B cell (primary cell): Measurements from ENCODE around the gene PSENEN. TPM values are rescaled to one million over a fixed set of nuclear protein-coding genes. Genes with fewer than 3 reads are reported as not detected.

Experiments used
- ATAC-seq: fragments of 200-7000 bp; cut with Tn5 transposase; one replicate; pipeline ENCODE4 v1.10.0; 2021; ENCODE audit warnings: low read depth, mild to moderate bottlenecking, moderate number of reproducible peaks, moderate library complexity
- CTCF ChIA-PET: fragments of 350-600 bp; sonication (Branson Sonifier 250); formaldehyde crosslinking; loops from one replicate; lab custom pipeline; 2021; ENCODE audit warnings: antibody characterized with exemption, inconsistent platforms; lab: Charles Lee
- POLR2A ChIA-PET: fragments of 350-600 bp; sonication (Branson Sonifier 250); formaldehyde crosslinking; loops from one replicate; lab custom pipeline; 2021; ENCODE audit warnings: antibody characterized with exemption; lab: Charles Lee
- DNase-seq: peaks from one replicate; pipeline ENCODE4 v3.0.0; 2013
- H2AFZ ChIP-seq: 2 replicates; pipeline ENCODE4 v1.6.1; 2012; ENCODE audit warnings: mild to moderate bottlenecking, low read depth, low read length; ENCODE audit not compliant: insufficient read depth, poor library complexity, severe bottlenecking
- H3K27ac ChIP-seq, 2 donors: 1 replicate in 1 of 2; 2 replicates in 1 of 2; pipeline ENCODE4 v1.5.1; 2012 to 2013; ENCODE audit warnings: low read length in 2 of 2, mild to moderate bottlenecking in 2 of 2, moderate library complexity in 1 of 2
- H3K27me3 ChIP-seq, 4 experiments: fragments of 200-600 bp in 1 of 4; sonication (generic) in 1 of 4; replicated peaks in 1 of 4; 1 replicate in 2 of 4; 2 replicates in 2 of 4; pipeline versions ENCODE4 v1.6.1 to v1.7.0; 2013 to 2016; ENCODE audit warnings: low read length in 3 of 4, mild to moderate bottlenecking in 2 of 4, mixed read lengths in 1 of 4, moderate library complexity in 1 of 4; ENCODE audit not compliant: insufficient read depth in 4 of 4, control insufficient read depth in 3 of 4; ENCODE audit errors: control extremely low read depth in 1 of 4
- H3K36me3 ChIP-seq, 2 experiments: replicated peaks in 1 of 2; 1 replicate in 1 of 2; 2 replicates in 1 of 2; pipeline versions ENCODE4 v1.6.1 to v1.7.1; 2013; ENCODE audit warnings: low read length in 1 of 2; ENCODE audit not compliant: insufficient read depth in 2 of 2, control insufficient read depth in 1 of 2; ENCODE audit errors: control extremely low read depth in 1 of 2, extremely low read depth in 1 of 2
- H3K4me1 ChIP-seq, 2 donors: fragments of 200-600 bp in 1 of 2; sonication (generic) in 1 of 2; 1 replicate in 1 of 2; 2 replicates in 1 of 2; pipeline versions ENCODE4 v1.5.1 to v1.6.1; 2013 to 2017; ENCODE audit warnings: low read length in 2 of 2; ENCODE audit not compliant: control insufficient read depth in 2 of 2, insufficient read depth in 2 of 2
- H3K4me2 ChIP-seq: replicated peaks from 2 replicates; pipeline ENCODE3; 2012; ENCODE audit warnings: mild to moderate bottlenecking, low read depth, low read length; ENCODE audit not compliant: poor library complexity, severe bottlenecking
- H3K4me3 ChIP-seq, 5 experiments: fragments of 200-600 bp in 1 of 5; sonication (generic) in 1 of 5; 1 replicate in 3 of 5; 2 replicates in 2 of 5; pipeline versions ENCODE4 v1.5.1 to v1.7.0; 2011 to 2016; ENCODE audit warnings: low read length in 4 of 5, mild to moderate bottlenecking in 4 of 5, low read depth in 2 of 5, control low read depth in 1 of 5, moderate library complexity in 1 of 5; ENCODE audit not compliant: insufficient read depth in 1 of 5; ENCODE audit errors: control extremely low read depth in 1 of 5, extremely low read depth in 1 of 5
- H3K79me2 ChIP-seq: fragments of 200-600 bp; sonication (generic); one replicate; pipeline ENCODE4 v1.6.0; 2016; ENCODE audit warnings: low read length; ENCODE audit not compliant: control insufficient read depth, insufficient read depth
- H3K9ac ChIP-seq: fragments of 200-600 bp; sonication (generic); 2 replicates; pipeline ENCODE4 v1.6.1; 2017; ENCODE audit warnings: mild to moderate bottlenecking, low read length, moderate library complexity
- H3K9me3 ChIP-seq, 3 donors: one replicate each; pipeline versions ENCODE4 v1.6.1 to v1.7.1; 2013; ENCODE audit warnings: low read length in 2 of 3; ENCODE audit not compliant: control insufficient read depth in 2 of 3, insufficient read depth in 1 of 3; ENCODE audit errors: control extremely low read depth in 1 of 3
- H4K20me1 ChIP-seq: 2 replicates; pipeline ENCODE4 v1.6.0; 2012; ENCODE audit warnings: mild to moderate bottlenecking, low read length; ENCODE audit not compliant: insufficient read depth, control insufficient read depth, poor library complexity, severe bottlenecking
- H3K27ac Mint-ChIP-seq: one replicate; pipeline ENCODE4 v1.8.0; 2021; ENCODE audit warnings: mixed read lengths
- H3K27me3 Mint-ChIP-seq: one replicate; pipeline ENCODE4 v1.8.0; 2021; ENCODE audit warnings: mixed read lengths
- H3K4me1 Mint-ChIP-seq: one replicate; pipeline ENCODE4 v1.8.0; 2021; ENCODE audit warnings: mixed read lengths
- H3K4me3 Mint-ChIP-seq: one replicate; pipeline ENCODE4 v1.8.0; 2021; ENCODE audit warnings: mixed read lengths
- H3K9me3 Mint-ChIP-seq: one replicate; pipeline ENCODE4 v1.8.0; 2022; ENCODE audit warnings: mixed read lengths; ENCODE audit not compliant: insufficient read depth
- CTCF ChIP-seq: fragments of 200-600 bp; IDR thresholded peaks from one replicate; pipeline ENCODE4 v1.8.0; 2022; ENCODE audit warnings: antibody characterized with exemption, mild to moderate bottlenecking
- EZH2 ChIP-seq: IDR thresholded peaks from 2 replicates; pipeline ENCODE4 v1.6.1; 2012; ENCODE audit warnings: borderline replicate concordance, low read depth, mild to moderate bottlenecking, moderate library complexity, low read length; ENCODE audit not compliant: insufficient read depth, poor library complexity, severe bottlenecking
- WGBS: methylation state at CpG from one replicate; pipeline ENCODE4 v1.1.5; 2013; ENCODE audit warnings: missing lambda C conversion rate; ENCODE audit not compliant: insufficient coverage; 5-methylcytosine and 5-hydroxymethylcytosine counted together
- intact Hi-C: fragments of 100-400 bp; cut with micrococcal nuclease; formaldehyde crosslinking; loops from one replicate; pipeline ENCODE4 v1.10.0; 2022
- polyA plus RNA-seq: library from polyadenylated mRNA; depleted of rRNA; stranded (reverse); fragments of >200 nt; gene quantifications from 2 replicates; pipeline ENCODE4 v1.2.3, GENCODE V29; 2012
- total RNA-seq, 2 donors: library from RNA; stranded (reverse); fragments of 120-200 nt in 1 of 2; gene quantifications; 1 replicate in 1 of 2; 2 replicates in 1 of 2; pipeline versions ENCODE4 v1.2.3 to v1.2.4, GENCODE V29; 2013 to 2022

PSENEN gene
- total and polyA plus RNA-seq, 2 donors (not counting 1 experiment from before 2014, with no cell fraction given): 17.7 to 36.4 TPM

GRCh38 chr19:35741203-35741515, 4.3 kb upstream of the PSENEN start:
- Histone ChIP-seq H3K27me3 (no peaks in the 10 kb centered on the region), H3K9me3 (no peaks in the 10 kb centered on the region), H3K4me3 (peak overlapping the region; percentile 60 to 93 (median 83)), H3K4me2 (peak overlapping the region; percentile 100), H3K36me3 (peaks cover 0 to 35% of the 10 kb centered on the region in 2 experiments), H2AFZ (peak overlapping the region; percentile 66), H3K9ac (peak overlapping the region; percentile 91), H4K20me1 (peaks cover 27% of the 10 kb centered on the region), H3K4me1 (peaks cover 38 to 70% of the 10 kb centered on the region in 2 donors), H3K79me2 (peaks cover 46% of the 10 kb centered on the region), H3K27ac (peak overlapping the region; percentile 73 to 96)
- peak overlapping the region; percentile 92 for H3K27ac Mint-ChIP-seq
- intact Hi-C loops: loop anchor here (2.0 to 10.0 kb wide), 3 partner anchors 48 to 474 kb away; partner anchors contain the start of genes ZNF146 and ZNF565
- no peaks in the 10 kb centered on the region for H3K9me3 Mint-ChIP-seq
- H3K4me3 Mint-ChIP-seq: peak overlapping the region; percentile 96
- ChIA-PET POLR2A (interaction anchor here (0.9 to 1.5 kb wide), 8 partner anchors 9 to 159 kb away, joined by 3 to 10 read pairs (median 4); partner anchors contain the start of genes HSPB6 and NFKBID), CTCF (interaction anchor here (1.0 to 1.6 kb wide), 7 partner anchors 9 to 217 kb away, joined by 3 to 7 read pairs (median 4); no protein-coding TSS in a partner anchor)
- ATAC-seq (no peak), DNase-seq (no peak)
- 1% methylated on average over 9 of the region's 12 CpGs for WGBS
- H3K4me1 Mint-ChIP-seq: peaks cover 62% of the 10 kb centered on the region
- TF ChIP-seq CTCF (no peak), EZH2 (no peak)
- no peaks in the 10 kb centered on the region for H3K27me3 Mint-ChIP-seq

- H3K9me3 Mint-ChIP-seq: no peaks in the 10 kb centered on the region
- H3K9me3 ChIP-seq: no peaks in the 10 kb centered on the region
- H3K9ac ChIP-seq: peak within 1 kb of the TSS; percentile 91
- H3K4me3 Mint-ChIP-seq: peak within 1 kb of the TSS; percentile 96
- H3K36me3 ChIP-seq: peaks cover 0 to 25% of the 10 kb centered on the region in 2 experiments
- DNase-seq (peak; percentile 91), ATAC-seq (peak; percentile 10)
- peak within 1 kb of the TSS; percentile 100 for H3K4me2 ChIP-seq
- H3K27ac Mint-ChIP-seq: peak within 1 kb of the TSS; percentile 99
- H3K27ac ChIP-seq: peak within 1 kb of the TSS; percentile 96
- H4K20me1 ChIP-seq: peaks cover 27% of the 10 kb centered on the region
- ChIA-PET CTCF (interaction anchor here (0.7 to 1.5 kb wide), 5 partner anchors 9 to 49 kb away, joined by 3 to 5 read pairs (median 3); no protein-coding TSS in a partner anchor), POLR2A (interaction anchor here (0.7 to 1.5 kb wide), 5 partner anchors 23 to 313 kb away, joined by 3 to 7 read pairs (median 4); no protein-coding TSS in a partner anchor)
- no peaks in the 10 kb centered on the region for H3K27me3 Mint-ChIP-seq
- H3K4me1 ChIP-seq: peaks cover 39 to 67% of the 10 kb centered on the region in 2 donors
- peak within 1 kb of the TSS; percentile 69 for H2AFZ ChIP-seq
- intact Hi-C loops: loop anchor here (10.0 kb wide), 1 partner anchor 473 kb away; the partner anchor contains the start of genes ZNF146 and ZNF565
- WGBS: 1% methylated on average over 8 of the region's 9 CpGs
- TF ChIP-seq EZH2 (no peak), CTCF (no peak)
- peak within 1 kb of the TSS; percentile 68 to 93 (median 83) for H3K4me3 ChIP-seq
- no peaks in the 10 kb centered on the region for H3K27me3 ChIP-seq
- H3K4me1 Mint-ChIP-seq: peaks cover 59% of the 10 kb centered on the region
- H3K79me2 ChIP-seq: peaks cover 55% of the 10 kb centered on the region
These were observed 3.2 kb upstream of the PSENEN start, which contains the start of gene IGFLR1 for GRCh38 chr19:35742121-35742724. TSS of gene IGFLR1 (minus strand) at chr19:35742452. CDS start at chr19:35741180, 1,272 bp downstream.
